ENCODE measurements around the gene UST. TPM values are rescaled to one million over a fixed set of nuclear protein-coding genes. Genes with fewer than 3 reads are reported as not detected.

Gene UST
- total and polyA plus RNA-seq, 8 donors = 3.7 to 20.9 (median 8.6) TPM

DNA sequence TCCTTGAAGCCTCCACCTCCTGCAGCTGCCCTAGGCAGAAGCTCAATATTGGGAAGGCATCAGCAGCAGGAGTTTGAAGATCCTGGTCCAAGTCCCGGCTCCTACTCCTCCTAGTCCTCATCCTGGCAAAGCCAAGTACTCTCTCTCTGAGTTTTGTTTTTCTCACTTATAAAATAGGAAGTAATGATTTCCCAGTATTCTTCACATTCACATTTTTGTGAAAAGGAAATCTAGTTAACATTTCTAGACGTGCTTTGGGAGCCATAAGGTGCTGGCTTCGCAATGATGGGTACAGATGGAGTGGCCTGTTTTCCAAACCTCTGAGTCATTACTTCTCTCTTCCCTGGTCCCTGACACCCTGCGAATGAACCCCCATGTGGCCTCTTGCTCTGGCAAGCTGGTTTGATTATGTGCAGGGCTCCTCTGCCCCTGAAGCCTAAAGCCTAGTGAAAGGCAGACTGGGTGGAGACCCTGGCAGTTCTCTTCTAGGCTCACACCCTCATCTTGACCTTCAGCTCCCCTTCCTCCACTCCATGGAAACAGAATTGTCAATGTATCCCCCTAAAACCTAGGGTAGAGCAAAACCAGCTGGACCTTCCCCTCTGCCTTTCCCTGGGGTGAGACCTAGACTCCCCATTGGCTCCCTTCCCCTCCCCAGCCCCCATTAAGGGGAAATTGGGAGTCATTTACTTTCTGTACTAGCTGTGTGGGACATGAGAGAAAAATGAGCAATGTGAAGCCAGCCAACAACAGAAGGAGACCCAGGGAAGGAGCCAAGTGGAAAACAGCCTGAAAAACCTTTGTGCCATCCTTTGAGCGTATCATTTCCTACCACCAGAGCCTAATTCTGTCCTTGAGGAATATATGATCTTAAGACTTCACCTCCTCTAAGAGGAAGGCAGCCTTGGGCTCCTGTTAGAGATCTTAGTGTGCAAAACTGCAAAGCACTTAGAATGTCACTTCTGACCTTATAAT is 158.4 kb downstream of the UST start:
- Histone ChIP-seq H3K36me3 (no peaks in the 10 kb centered on the region), H3K27me3 (no peaks in the 10 kb centered on the region), H3K4me1 (no peaks in the 10 kb centered on the region), H3K27ac (no peak overlapping the region), H3K4me3 (no peak overlapping the region), H3K9me3 (no peaks in the 10 kb centered on the region)
- 92 to 97% methylated on average over 5 of the region's 5 CpGs for WGBS, 2 donors
- FAIRE-seq (no peak), DNase-seq (no peak), ATAC-seq (no peak)
- TF ChIP-seq, protein P1, sequence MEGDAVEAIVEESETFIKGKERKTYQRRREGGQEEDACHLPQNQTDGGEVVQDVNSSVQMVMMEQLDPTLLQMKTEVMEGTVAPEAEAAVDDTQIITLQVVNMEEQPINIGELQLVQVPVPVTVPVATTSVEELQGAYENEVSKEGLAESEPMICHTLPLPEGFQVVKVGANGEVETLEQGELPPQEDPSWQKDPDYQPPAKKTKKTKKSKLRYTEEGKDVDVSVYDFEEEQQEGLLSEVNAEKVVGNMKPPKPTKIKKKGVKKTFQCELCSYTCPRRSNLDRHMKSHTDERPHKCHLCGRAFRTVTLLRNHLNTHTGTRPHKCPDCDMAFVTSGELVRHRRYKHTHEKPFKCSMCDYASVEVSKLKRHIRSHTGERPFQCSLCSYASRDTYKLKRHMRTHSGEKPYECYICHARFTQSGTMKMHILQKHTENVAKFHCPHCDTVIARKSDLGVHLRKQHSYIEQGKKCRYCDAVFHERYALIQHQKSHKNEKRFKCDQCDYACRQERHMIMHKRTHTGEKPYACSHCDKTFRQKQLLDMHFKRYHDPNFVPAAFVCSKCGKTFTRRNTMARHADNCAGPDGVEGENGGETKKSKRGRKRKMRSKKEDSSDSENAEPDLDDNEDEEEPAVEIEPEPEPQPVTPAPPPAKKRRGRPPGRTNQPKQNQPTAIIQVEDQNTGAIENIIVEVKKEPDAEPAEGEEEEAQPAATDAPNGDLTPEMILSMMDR (IDR thresholded peaks at IDR 0.05) = no peak
- intact Hi-C loops (cut with DNase I) = no loop called here

DNA sequence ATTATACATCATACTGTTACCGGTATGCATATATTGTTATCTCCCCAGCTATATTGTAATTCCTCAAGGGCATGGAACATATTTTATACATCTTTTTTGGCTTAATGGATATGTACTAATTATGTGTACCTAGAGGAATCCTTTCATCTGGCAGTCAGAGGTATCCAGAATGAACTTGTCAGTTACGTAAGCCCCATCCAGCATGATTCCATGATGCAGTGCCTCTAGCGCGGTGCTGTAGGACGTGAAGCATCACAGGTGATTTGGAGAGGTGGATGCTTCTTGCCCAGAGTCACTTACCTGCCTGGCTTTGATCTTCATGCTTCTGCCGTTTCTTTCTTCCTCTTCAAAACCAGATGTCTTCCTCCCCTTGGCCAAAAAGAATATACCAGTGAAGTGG is 159.1 kb downstream of the UST start:
- DNase-seq (no peak), ATAC-seq (no peak), FAIRE-seq (no peak)
- no peaks in the 10 kb centered on the region for H3K27me3 ChIP-seq
- TF ChIP-seq, protein P1 (IDR thresholded peaks at IDR 0.05) = no peak
- intact Hi-C loops (cut with DNase I) = no loop called here
- no peaks in the 10 kb centered on the region for H3K9me3 ChIP-seq
- WGBS, 2 donors = 90 to 95% methylated on average over 6 of the region's 6 CpGs
- no peak overlapping the region for H3K4me3 ChIP-seq
- no peak overlapping the region for H3K27ac ChIP-seq
- H3K4me1 ChIP-seq = no peaks in the 10 kb centered on the region
- H3K36me3 ChIP-seq = no peaks in the 10 kb centered on the region

DNA sequence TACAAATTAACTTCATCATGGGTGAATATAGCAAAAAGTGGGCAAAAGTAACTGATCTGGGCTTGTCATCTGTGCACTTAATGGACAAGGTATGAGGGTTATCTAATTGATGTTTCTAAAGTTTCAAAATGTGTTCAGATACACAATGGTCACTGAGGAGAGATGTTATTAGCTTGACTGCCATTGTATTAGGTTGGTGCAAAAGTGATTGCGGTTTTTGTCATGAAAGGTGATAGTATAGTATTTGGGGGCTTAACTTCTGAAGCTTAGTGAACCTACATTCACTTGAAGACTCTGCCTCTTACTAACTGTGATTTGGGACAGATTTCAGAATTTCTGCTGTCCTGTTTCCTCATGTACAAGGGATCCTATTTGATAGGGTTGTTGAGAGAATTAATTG is 159.6 kb downstream of the UST start:
- Histone ChIP-seq H3K27me3 (no peaks in the 10 kb centered on the region), H3K4me1 (no peaks in the 10 kb centered on the region), H3K27ac (no peak overlapping the region), H3K9me3 (no peaks in the 10 kb centered on the region), H3K36me3 (no peaks in the 10 kb centered on the region), H3K4me3 (no peak overlapping the region)
- WGBS, 2 donors = 90 to 100% methylated on average over 1 of the region's 1 CpG
- FAIRE-seq (no peak), DNase-seq (no peak), ATAC-seq (no peak)
- TF ChIP-seq, protein P1 (IDR thresholded peaks at IDR 0.05) = no peak
- intact Hi-C loops (cut with DNase I) = no loop called here

DNA sequence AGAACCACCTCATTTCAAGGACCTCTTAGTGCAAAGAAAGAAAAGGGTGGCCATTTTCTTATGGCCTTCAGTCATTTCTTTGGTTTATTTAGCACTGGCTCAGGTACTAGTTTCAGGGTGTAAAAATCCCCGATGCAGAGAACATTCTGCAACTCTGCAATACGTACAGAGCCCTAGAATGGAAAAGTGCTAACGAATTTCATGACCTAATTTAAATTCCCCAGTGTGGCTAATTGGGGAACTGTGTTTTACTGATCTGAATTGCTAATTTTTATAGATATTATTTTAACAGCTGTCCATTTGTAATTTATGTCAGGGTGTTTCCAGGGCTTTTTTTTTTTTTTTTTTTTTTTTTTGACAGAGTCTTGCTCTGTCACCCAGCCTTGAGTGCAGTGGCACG is 160.7 kb downstream of the UST start:
- Histone ChIP-seq H3K27me3 (no peaks in the 10 kb centered on the region), H3K4me3 (no peak overlapping the region), H3K27ac (no peak overlapping the region), H3K9me3 (no peaks in the 10 kb centered on the region), H3K36me3 (no peaks in the 10 kb centered on the region), H3K4me1 (no peaks in the 10 kb centered on the region)
- DNase-seq (no peak), ATAC-seq (no peak), FAIRE-seq (no peak)
- TF ChIP-seq, protein P1 (IDR thresholded peaks at IDR 0.05) = no peak
- intact Hi-C loops (cut with DNase I) = no loop called here
- 95 to 99% methylated on average over 4 of the region's 4 CpGs for WGBS, 2 donors

DNA sequence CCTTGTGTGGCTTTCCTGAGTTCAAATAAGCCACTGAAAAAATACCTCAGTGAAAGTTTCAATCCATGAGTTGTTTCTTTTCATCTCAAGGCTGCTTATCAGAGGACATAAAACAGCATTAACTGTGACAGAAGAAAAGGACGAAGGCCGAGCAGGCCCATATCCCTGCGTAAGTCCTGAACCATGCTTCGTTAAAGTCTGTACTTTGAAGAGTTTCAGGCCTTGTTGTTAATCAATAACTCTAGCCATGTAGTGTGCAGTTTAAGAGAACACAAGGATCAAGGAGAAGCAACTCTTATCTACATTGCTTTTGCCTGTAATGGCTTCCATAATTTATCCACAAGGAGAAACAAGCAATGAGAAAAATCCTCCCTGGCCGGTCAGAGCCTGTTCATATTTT is 165.4 kb downstream of the UST start:
- Histone ChIP-seq H3K9me3 (no peaks in the 10 kb centered on the region), H3K27ac (no peak overlapping the region), H3K4me3 (no peak overlapping the region), H3K27me3 (no peaks in the 10 kb centered on the region), H3K4me1 (peaks cover 7 to 9% (median 7%) of the 10 kb centered on the region in 3 donors), H3K36me3 (no peaks in the 10 kb centered on the region)
- TF ChIP-seq, protein P1 (IDR thresholded peaks at IDR 0.05) = no peak
- intact Hi-C loops (cut with DNase I) = no loop called here
- DNase-seq (no peak), ATAC-seq (no peak), FAIRE-seq (no peak)
- 91 to 92% methylated on average over 5 of the region's 5 CpGs for WGBS, 2 donors
